ENCODE results near the gene ELP4.
"Not testable (repeated sequence)": the region's sequence is repeated elsewhere in the genome, so short reads cannot be mapped to it uniquely, and the experiment has no call there.

The ELP4 gene

DNA sequence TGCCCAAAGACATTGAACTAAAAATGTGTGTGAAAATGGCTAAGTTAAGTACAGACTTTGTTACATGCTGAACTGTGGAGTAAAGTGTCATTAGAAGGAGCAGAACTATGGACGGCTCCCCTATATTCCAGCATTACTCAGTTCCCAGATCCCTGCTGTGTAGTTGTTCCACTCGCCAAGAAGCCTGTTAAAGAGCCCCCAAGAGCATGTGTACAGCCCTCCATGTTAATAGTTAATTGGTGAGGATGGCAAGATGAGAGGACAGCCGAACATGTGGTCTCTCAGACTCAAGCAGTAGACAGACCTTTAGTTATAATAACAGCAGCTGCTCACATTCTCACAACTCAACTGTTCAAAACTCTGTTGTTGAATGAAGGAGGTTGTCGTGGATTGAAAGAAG is 127.4 kb downstream of the ELP4 start:
- DNase-seq (ENCODE audit: low read depth, low spot score): no peak

DNA sequence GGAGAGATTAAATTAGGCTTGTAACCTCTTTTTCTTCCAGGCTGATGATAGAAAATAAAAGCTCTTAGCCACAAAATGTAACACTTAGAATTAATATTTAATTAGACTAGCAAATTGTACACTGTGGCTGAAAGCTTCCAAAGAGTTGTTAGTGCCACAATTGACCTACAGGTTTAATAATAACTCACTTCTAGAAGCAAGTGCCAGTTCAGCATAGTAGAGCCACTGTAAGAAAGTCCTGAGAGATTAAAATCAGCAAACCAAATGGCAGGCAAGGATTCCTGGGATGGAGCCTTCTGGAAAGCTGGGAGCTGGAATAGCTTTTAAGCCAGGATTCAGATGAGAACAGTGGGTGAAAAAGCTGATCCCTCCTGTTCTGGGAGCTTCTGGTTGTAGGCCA is 131.0 kb downstream of the ELP4 start:
- no peak for DNase-seq (ENCODE audit: low read depth, low spot score)
- H3K27ac ChIP-seq: no peak overlapping the region

More for the DNA sequence above, 127.4 kb downstream of the ELP4 start:
- no peak overlapping the region for H3K27ac ChIP-seq

DNA sequence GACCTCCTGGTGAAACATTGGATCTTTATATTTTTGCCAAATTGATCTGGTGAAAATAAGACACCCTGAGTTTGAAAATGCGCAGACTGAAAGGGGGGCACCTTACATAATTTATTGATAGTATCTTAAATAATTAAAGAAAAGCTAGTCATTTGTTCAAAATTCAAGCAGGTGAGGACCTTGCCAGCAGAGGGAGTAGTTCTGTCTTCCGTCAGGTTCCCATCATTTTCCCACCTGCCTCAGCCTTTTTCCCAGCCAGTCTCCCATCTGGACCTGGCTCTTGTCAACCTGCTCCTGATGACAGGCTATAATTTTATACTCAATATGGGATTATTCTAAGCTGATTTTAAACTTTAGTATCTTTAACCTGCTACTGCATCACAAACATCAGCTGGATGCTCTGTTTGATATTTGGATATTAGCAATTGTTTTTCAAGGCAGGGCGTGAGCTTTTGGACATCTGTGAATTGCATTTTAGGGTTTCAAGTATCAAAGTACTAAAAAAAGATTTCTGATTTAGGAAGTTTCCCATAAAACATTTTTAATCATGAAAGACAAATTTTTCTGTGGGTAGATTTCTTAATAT is 132.0 kb downstream of the ELP4 start:
- no peak for DNase-seq (ENCODE audit: low read depth, low spot score)
- no peak overlapping the region for H3K27ac ChIP-seq

DNA sequence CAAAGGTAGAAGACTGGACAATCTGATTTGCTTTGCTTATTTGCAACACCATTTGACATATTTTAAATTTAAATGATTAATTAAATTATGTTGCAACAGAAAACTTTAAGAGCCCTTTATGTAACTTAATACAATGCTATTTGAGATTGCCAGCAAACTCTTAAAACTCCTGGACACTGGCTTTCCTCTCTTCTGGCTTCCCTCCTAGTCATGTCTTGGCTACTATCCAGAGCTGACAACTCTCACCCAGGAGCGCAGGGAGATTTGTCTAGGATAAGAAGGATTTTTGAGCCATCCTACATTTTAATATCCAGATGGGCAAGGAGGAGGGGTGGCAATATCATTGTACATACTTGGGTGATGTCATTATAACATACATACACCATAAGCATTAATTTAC is 134.3 kb downstream of the ELP4 start:
- DNase-seq (ENCODE audit: low read depth, low spot score): no peak
- H3K27ac ChIP-seq: no peak overlapping the region

DNA sequence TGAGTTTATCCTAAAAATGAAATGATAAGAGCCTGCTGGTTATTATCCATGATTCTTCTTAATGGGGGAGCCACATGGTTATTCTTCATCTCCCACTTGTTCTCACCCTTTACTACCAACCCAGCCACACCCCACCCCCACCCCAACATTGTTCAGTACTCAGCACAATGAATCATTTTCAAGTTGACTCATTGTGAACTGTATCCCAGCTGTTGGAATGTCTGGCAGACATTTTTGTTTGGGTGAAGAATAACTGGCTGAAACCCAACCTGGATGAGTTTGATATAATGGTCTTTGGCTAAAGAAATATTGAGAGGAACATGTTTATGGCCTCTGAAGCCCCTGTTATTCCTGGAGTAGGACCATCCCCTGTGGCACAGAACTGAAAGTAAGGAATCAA is 136.2 kb downstream of the ELP4 start:
- peak overlapping the region; percentile 81 for H3K27ac ChIP-seq

DNA sequence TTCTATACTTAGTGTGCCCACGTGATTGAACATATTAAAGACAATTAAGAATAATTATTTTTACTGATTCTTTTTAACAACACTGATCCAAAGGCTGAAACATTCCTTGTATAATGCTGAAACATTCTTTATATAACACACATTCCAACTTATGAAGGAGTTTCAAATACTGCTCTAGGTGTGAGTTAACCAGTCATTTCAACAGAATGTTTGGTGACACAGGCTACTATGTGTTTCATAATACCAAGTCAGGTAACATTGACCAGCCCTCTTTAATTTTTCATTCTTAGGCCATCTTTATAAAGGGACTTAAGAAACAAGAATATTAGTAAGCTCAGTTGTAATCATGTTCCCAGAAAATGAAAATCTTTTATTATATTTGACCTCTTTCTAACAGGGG is 136.6 kb downstream of the ELP4 start:
- H3K27ac ChIP-seq: peak overlapping the region; percentile 81
- peak; percentile 6 for DNase-seq (ENCODE audit: low read depth, low spot score)

More for the DNA sequence above, 136.2 kb downstream of the ELP4 start:
- peak; percentile 41 for DNase-seq (ENCODE audit: low read depth, low spot score)

DNA sequence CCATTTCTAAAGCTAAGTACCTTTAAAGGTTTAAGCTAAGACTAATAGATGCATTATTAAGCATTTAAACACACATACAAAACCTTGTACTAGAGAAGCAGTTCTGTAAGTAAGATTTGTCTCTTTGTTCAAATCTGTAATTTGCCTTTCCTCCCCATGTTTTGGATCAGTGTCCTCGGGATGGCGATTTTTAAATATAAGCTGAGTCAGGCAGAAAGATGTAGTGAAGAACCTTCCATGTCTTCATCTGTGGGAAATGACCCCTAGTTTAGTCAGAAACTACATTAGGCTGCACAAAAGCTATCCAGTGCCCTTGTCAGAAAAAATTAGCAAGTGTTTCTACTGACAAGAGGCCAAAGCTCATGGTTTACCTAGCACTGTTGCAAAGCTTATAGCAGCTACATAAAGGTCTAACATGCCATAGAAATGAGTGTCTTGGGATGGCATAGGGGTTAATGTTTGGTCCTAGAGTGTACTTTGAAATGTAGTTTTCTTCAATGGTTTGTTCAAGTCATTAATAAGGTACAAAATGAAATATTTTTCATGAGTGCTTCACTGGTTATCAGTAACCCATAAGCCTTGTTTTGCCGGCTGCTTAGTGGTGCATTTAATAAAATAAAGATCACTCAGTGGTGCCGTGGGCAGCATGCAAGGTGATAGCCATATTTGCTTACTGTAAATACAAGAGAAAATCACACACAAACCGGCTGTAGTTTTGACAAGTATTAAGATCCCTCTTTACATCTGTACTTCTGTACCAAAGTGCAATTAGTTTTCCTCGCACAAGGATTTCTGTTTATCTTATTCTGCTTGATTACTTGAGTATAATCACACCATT is 139.8 kb downstream of the ELP4 start:
- no peak overlapping the region for H3K27ac ChIP-seq
- DNase-seq (ENCODE audit: low read depth, low spot score): no peak

DNA sequence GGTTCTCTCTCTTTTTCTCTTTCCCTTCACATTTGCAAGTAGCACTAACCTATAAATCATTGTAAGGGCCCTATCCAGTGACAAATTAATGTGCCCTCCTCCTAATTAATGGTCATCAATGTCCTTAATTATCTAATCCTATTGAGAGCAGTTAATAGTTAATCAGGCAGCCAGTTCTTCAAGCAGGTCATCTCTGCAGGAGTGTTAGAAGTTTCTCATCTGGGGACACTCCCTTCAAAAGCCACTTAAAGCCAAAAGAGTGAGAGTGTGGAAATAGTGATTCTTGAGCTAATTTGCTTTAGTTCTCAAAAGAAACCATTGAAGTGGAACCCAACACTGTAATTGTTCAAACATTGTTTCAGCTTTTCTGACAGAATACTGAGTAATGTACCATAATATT is 141.6 kb downstream of the ELP4 start:
- DNase-seq (ENCODE audit: low read depth, low spot score): no peak
- H3K27ac ChIP-seq: no peak overlapping the region

DNA sequence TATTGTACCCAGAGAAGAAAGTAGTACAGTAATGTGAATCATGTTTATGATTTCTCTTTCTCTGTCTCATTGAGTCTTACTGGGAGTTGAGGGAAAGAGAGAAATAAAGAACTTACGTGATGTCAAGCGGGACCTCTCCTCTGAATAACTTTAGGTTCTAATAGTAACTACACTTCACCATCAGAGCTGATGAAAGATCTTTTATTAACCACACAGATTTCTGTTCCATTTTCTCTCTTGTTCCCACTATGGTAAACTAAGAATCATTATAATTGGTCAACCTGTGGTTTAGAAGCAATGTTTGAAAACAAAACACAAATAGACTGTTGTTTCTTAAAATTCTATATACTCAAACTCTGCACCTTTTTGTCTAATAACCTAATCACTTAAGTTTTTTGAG is 142.3 kb downstream of the ELP4 start:
- DNase-seq (ENCODE audit: low read depth, low spot score): no peak
- no peak overlapping the region for H3K27ac ChIP-seq

DNA sequence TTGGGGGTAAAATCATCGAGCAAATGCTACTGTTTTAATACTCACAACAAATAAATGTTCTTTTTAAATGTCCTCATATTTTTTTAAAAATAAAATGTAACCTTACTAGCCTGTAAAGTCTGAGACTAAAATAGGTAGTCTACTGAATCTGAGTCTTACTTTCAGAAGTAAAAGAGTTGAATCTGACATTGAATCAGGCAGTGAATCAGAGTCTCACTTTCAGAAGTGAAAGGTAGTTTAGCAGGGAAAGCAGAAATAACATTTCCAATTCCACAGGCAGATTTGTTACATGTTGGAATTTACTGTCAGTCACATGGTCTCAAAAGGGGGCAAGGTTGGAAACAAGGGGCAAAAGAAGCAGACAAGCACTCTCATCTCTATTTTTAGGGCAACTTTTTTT is 143.0 kb downstream of the ELP4 start:
- DNase-seq (ENCODE audit: low read depth, low spot score): no peak

DNA sequence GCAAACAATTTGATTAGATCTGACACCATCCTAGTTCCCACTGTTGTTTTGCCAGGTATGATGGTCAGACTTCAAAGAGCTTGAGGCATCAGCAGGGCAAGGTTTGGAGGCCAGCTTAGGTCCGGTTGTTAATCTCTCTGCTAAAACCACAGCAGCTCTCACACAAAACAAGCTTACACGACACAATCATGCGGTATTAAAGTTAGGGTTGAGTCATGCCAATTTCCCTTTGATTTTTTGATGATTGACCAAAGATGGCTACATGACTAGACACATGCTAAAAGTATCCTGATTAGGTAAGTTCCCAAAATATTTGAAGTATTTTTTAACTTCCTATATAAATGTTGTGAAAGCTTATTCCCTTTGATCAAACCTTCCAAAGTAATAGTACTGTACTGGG is 145.9 kb downstream of the ELP4 start:
- H3K27ac ChIP-seq: peak overlapping the region; percentile 81
- DNase-seq (ENCODE audit: low read depth, low spot score): peak; percentile 50

More for the DNA sequence above, 143.0 kb downstream of the ELP4 start:
- H3K27ac ChIP-seq: no peak overlapping the region

DNA sequence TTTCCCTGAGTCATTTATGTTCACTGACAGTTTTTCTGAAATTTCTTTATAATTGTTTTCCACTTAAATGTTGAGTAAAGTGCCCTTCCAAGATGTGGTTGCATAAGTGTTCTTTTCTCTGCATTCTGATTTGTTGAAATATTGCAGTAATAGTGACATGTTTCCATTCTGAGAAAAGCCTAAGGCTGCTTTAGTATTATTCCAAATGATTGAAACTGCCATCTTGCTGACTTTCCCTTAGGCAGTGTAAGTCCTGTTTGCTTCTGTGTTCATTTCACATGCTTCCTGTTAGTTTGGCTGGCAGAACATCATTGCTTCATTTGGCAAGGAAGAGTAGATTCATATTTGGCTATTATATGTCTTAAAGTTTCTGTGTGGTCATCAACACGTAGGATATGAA is 146.5 kb downstream of the ELP4 start:
- peak; percentile 16 for DNase-seq (ENCODE audit: low read depth, low spot score)
- peak overlapping the region; percentile 81 for H3K27ac ChIP-seq

DNA sequence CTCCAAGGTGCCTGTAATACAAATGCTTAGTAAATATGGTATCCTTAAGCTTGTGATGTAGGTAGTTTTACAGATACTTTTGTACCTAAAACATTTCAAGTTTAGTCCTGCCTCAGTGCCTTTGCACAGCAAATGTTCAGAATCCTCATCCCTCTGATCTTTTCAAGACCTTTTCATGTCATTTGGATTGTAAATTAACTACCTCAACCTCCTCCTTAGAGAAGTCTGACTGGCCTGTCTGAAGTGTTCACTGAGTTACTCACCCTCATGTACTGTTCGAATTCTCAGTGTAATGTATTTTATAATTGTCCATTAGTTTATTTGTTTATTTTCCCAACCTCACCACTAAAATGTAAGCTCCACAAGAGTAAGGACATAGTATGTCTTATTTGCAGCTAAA is 147.5 kb downstream of the ELP4 start:
- no peak for DNase-seq (ENCODE audit: low read depth, low spot score)
- H3K27ac ChIP-seq: no peak overlapping the region

DNA sequence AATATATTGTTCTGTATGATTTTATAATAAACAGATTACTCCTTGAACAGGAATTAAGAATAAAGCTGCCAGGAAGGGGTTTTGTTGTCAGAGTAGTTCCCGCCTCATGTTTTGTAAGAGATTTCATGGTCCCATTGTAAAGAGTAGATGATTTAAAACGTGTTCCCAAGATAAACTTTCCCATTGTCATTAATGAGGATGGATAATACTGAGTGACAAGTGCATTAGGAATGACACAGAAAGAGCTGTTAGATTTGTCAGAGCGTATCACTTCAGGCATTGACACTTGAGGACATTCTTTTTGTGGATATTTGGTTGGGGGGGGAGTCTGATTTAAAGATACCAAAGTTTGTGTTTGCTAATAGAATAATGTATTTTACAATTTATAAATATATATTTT is 154.6 kb downstream of the ELP4 start:
- DNase-seq (ENCODE audit: low read depth, low spot score): no peak

DNA sequence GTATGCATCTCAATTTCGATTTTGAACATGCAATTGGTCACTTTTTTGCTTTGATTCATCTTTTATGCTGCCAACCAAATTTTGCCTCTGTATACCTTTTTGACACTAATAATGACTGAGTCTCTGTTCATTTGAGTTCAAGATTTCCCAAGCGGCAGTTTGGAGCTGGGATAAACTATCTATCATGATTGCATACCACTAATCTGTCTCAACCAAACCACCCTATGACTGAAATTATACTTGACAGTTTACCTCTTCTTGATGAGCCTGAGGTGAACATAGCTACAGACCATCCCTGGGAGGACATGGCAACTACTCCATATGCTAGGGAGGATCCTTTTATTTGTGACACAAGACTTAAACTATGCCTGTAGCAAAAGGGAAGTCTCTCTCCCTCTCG is 155.4 kb downstream of the ELP4 start:
- no peak overlapping the region for H3K27ac ChIP-seq
- no peak for DNase-seq (ENCODE audit: low read depth, low spot score)

More for the DNA sequence above, 154.6 kb downstream of the ELP4 start:
- no peak overlapping the region for H3K27ac ChIP-seq

DNA sequence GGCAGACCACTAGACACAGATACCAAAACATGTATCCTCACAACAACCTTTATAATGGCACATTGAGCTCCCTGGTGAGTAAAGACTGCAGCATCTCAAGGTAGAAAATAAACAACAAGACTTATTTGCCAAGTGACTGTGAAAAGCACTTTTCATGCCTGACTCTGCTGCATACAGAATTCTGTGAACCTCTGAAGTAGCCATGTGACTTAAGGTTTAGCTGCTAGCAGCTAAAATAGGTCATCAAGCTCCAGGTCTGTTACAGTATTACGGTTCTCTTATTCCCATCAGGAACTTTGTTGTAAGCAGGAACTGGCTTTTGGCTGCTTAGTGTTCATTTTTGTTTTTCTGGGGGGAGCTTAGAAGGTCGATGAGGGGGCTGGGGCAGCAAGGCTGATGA is 162.1 kb downstream of the ELP4 start:
- no peak for DNase-seq (ENCODE audit: low read depth, low spot score)
- H3K27ac ChIP-seq: no peak overlapping the region

DNA sequence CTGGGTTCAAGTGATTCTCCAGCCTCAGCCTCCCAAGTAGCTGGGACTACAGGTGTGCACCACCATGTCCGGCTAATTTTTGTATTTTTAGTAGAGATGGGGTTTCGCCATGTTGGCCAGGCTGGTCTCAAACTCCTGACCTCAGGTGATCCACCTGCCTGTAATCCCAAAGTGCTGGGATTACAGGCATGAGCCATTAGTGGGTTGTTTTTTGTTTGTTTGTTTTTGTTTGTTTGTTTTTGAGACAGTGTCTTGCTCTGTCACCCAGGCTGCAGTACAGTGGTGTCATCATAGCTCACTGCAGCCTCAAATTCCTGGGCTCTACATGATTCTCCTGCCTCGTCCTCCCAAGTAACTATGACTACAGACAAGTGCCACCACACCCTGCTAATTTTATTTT is 163.5 kb downstream of the ELP4 start:
- H3K27ac ChIP-seq; DNase-seq (ENCODE audit: low read depth, low spot score): not testable (repeated sequence)

DNA sequence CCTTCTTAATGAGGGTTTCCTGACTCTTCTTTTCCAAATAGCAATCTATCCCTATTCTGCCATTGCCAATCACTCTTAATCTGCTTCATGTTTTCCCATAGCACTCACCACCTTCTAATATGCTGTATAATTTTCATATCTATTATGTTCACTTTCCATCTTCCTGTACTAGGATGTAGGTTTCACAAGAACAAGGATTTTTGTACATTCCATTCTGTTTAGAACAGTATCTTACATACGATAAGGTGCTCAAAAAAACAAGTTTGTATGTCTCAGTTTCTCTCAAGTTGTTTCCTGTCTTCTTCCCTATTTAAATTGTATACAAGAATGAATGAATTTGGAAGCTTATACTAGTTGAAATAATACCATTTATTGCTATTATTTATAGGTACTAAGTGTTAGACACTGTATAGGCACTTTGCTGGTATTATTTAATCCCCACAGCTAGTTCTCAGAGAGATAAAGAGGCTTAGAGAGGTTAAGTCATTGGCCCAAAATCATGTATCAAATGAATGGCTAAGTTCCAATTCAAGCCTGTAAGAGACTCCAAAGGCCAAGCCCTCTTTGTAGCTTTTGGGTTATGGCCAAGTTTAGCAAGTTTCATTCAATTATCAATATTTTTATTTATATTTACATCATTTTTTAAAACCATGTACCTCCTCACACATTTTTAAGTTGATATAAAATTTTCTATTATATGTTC is 166.9 kb downstream of the ELP4 start:
- no peak for DNase-seq (ENCODE audit: low read depth, low spot score)
- no peak overlapping the region for H3K27ac ChIP-seq

DNA sequence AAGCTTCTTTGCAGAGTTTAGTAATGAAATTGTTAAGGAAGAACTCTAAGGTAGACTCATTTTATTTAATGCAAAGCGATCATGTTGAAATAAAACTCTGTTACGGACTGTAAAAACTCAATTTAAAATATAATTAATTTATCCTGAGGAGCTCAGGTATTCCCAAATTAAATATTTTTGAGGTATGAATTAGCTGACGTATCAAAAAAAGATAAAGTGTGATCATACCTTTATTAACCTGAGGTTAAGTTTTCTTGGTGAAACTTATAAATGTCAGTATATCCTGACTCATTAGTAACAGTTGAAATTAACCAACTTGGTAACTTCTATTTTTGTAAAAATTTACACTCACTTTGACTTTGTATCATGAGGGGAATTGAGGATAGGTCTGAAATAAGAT is 171.2 kb downstream of the ELP4 start:
- H3K27ac ChIP-seq: no peak overlapping the region
- DNase-seq (ENCODE audit: low read depth, low spot score): no peak

DNA sequence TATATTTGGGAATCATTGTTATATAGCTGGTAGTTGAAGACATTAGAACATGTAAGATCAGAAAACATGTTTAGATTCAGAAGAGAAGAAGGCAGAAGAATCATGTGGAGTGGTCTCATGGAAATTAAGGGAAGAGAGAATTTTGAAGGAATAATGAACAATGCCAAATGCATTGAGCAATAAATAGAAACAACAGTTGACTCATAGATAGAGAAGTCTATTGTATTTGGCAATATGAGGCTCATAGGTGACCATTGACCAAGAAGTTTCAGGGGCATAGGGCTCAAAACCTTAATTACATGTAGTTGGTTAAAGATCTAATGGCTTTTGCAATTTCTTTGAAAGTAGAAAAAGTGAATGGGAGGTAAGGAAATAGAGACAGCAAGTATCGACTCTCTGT is 177.7 kb downstream of the ELP4 start:
- no peak for DNase-seq (ENCODE audit: low read depth, low spot score)
- no peak overlapping the region for H3K27ac ChIP-seq

DNA sequence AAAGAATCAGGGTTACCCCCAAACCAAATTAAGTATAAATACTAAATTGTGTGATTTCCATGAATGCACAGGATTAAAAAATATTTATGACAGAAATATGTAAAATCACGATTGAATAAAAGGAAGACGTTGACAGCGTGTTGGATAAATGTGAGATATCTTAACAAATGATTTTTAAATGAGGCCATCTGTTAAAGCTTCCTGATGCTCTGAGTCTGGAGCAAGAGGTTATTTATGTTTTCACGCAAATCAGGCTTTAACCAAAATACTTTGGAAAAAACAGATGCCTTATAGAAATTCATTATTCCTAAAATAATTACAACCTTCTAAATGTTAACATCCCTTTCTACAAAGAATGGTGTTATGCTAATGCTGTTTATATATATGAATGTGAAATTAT is 178.3 kb downstream of the ELP4 start:
- no peak for DNase-seq (ENCODE audit: low read depth, low spot score)
- no peak overlapping the region for H3K27ac ChIP-seq

Data from epithelial cell of prostate (primary cell).